Esophagus squamous epithelium (tissue), 4 donors: ENCODE measurements around the gene TRIM59.

Experiments
- CTCF ChIP-seq, 6 experiments: fragments of 450-650 bp in 4 of 6; fragments of 200-600 bp in 2 of 6; sonication (generic) in 2 of 6; IDR thresholded peaks; one replicate each; pipeline ENCODE4 v1.5.1; 2016 to 2019; ENCODE audit warnings: antibody characterized with exemption in 6 of 6, mild to moderate bottlenecking in 4 of 6, moderate library complexity in 4 of 6
- POLR2A ChIP-seq, 4 donors: fragments of 450-650 bp; IDR thresholded peaks; one replicate each; pipeline ENCODE4 v1.6.1; 2017; ENCODE audit warnings: antibody characterized with exemption in 4 of 4, mild to moderate bottlenecking in 4 of 4, moderate library complexity in 3 of 4

- TF ChIP-seq CTCF (IDR thresholded peaks at IDR 0.05) (no peak), POLR2A (IDR thresholded peaks at IDR 0.05) (no peak)
Observed at GRCh38 chr3:160480931-160481330, 31.3 kb upstream of the TRIM59 start.
